Renal pelvis (tissue), 12 donors: ENCODE results near the gene RCHY1. TPM values are rescaled to one million over a fixed set of nuclear protein-coding genes. Genes with fewer than 3 reads are reported as not detected.
"Not testable (repeated sequence)": the region's sequence is repeated elsewhere in the genome, so short reads cannot be mapped to it uniquely, and the experiment has no call there.

Source experiments
- DNase-seq: peaks from one replicate; pipeline ENCODE4 v3.0.0-alpha.2; 2013
- long read RNA-seq, 16 experiments: transcript quantifications; one replicate each; lab custom pipeline, GENCODE V29; 2026
- polyA plus RNA-seq, 3 donors: library from polyadenylated mRNA; unstranded; fragments of 120-200 nt; gene quantifications; one replicate each; pipeline ENCODE4 v1.2.1, GENCODE V29; 2013; ENCODE audit not compliant: insufficient read length in 3 of 3

RCHY1 gene
- polyA plus RNA-seq = 10 to 100 TPM; 46.0 to 50.9 (median 46.2) TPM
- long read RNA-seq, donor 1, full-length matches to known transcripts = 16 of 22 reads
- long read RNA-seq, donor 1, partial matches to known transcripts = 6 of 22 reads
- long read RNA-seq, donor 1, other reads (novel, unspliced or antisense) = 0 of 22 reads
- long read RNA-seq, donor 2, full-length matches to known transcripts = 37 of 37 reads
- long read RNA-seq, donor 2, partial matches to known transcripts = 0 of 37 reads
- long read RNA-seq, donor 2, other reads (novel, unspliced or antisense) = 0 of 37 reads
- long read RNA-seq, donor 3, full-length matches to known transcripts = 29 of 29 reads
- long read RNA-seq, donor 3, partial matches to known transcripts = 0 of 29 reads
- long read RNA-seq, donor 3, other reads (novel, unspliced or antisense) = 0 of 29 reads
- long read RNA-seq, donor 4, full-length matches to known transcripts = 25 of 25 reads
- long read RNA-seq, donor 4, partial matches to known transcripts = 0 of 25 reads
- long read RNA-seq, donor 4, other reads (novel, unspliced or antisense) = 0 of 25 reads
- long read RNA-seq, donor 5, full-length matches to known transcripts = 8 of 8 reads
- long read RNA-seq, donor 5, partial matches to known transcripts = 0 of 8 reads
- long read RNA-seq, donor 5, other reads (novel, unspliced or antisense) = 0 of 8 reads
- long read RNA-seq, donor 6, full-length matches to known transcripts = 43 of 88 reads
- long read RNA-seq, donor 6, partial matches to known transcripts = 40 of 88 reads
- long read RNA-seq, donor 6, other reads (novel, unspliced or antisense) = 5 of 88 reads
- long read RNA-seq, donor 7, full-length matches to known transcripts = 22 of 22 reads
- long read RNA-seq, donor 7, partial matches to known transcripts = 0 of 22 reads
- long read RNA-seq, donor 7, other reads (novel, unspliced or antisense) = 0 of 22 reads
- long read RNA-seq, donor 8, full-length matches to known transcripts = 11 of 11 reads
- long read RNA-seq, donor 8, partial matches to known transcripts = 0 of 11 reads
- long read RNA-seq, donor 8, other reads (novel, unspliced or antisense) = 0 of 11 reads
- long read RNA-seq, donor 9, full-length matches to known transcripts = 19 of 19 reads
- long read RNA-seq, donor 9, partial matches to known transcripts = 0 of 19 reads
- long read RNA-seq, donor 9, other reads (novel, unspliced or antisense) = 0 of 19 reads
- long read RNA-seq, donor 10, full-length matches to known transcripts = 21 of 21 reads
- long read RNA-seq, donor 10, partial matches to known transcripts = 0 of 21 reads
- long read RNA-seq, donor 10, other reads (novel, unspliced or antisense) = 0 of 21 reads
- long read RNA-seq, donor 11, full-length matches to known transcripts = 9 of 9 reads
- long read RNA-seq, donor 11, partial matches to known transcripts = 0 of 9 reads
- long read RNA-seq, donor 11, other reads (novel, unspliced or antisense) = 0 of 9 reads
- long read RNA-seq, donor 12, full-length matches to known transcripts = 14 of 24 reads
- long read RNA-seq, donor 12, partial matches to known transcripts = 10 of 24 reads
- long read RNA-seq, donor 12, other reads (novel, unspliced or antisense) = 0 of 24 reads
- long read RNA-seq, donor 13, full-length matches to known transcripts = 11 of 27 reads
- long read RNA-seq, donor 13, partial matches to known transcripts = 16 of 27 reads
- long read RNA-seq, donor 13, other reads (novel, unspliced or antisense) = 0 of 27 reads
- long read RNA-seq, donor 14, full-length matches to known transcripts = 16 of 31 reads
- long read RNA-seq, donor 14, partial matches to known transcripts = 15 of 31 reads
- long read RNA-seq, donor 14, other reads (novel, unspliced or antisense) = 0 of 31 reads
- long read RNA-seq, donor 15, full-length matches to known transcripts = 31 of 31 reads
- long read RNA-seq, donor 15, partial matches to known transcripts = 0 of 31 reads
- long read RNA-seq, donor 15, other reads (novel, unspliced or antisense) = 0 of 31 reads
- long read RNA-seq, donor 16, full-length matches to known transcripts = 18 of 18 reads
- long read RNA-seq, donor 16, partial matches to known transcripts = 0 of 18 reads
- long read RNA-seq, donor 16, other reads (novel, unspliced or antisense) = 0 of 18 reads

DNA sequence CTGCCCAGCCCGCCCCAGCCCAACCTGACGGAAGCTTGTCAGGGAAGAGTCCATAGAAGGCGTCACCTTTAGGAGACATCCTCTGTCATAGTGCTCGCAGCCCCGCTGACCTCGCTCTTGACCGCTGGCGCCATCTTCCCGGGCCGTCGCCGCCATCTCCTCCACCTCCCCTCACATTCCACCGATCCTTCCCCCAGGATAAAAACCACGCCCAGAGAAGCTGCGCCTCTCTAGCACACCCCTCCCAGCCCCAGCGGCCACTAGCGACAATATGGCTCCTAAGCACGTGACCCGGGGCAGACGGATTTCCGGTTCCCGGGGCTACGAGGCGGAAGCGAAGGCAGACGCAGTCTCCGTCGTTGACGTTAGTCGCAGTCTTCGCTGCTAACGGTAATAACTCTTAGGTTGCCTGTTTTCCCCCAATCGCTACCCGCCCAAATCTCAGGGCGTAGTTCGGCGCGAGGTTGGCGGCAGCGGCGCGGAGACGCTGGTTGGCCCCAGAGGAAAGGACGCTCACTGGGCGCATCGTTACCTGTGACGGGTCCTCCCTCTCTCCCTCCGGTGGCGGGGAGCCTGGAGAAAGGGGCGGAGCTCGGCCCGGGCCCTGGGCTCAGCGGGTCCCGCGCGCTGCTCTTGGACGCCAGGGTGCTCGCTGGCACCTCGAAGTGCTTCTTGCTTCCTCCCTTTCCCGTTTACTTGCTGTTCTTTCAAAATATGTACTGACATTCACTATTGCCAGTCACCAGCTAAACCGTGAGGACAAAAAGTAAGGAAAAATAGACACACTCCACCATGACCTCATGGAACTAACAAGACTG lies at the start of gene RCHY1, which contains the start of gene THAP6:
Gene RCHY1 (minus strand): TSS at position 273 of the 818 bp plus-strand sequence. CDS start 117 bp downstream, at position 156.
Gene THAP6 (plus strand): TSS at position 343 of the 818 bp plus-strand sequence. CDS start 980 bp downstream, outside the sequence.
- peak; percentile 97 for DNase-seq

- DNase-seq = no peak
Measured at GRCh38 chr4:75561789-75562188, 47.6 kb upstream of the RCHY1 start.

GRCh38 chr4:75557696-75558095 lies 43.5 kb upstream of the RCHY1 start:
- DNase-seq = no peak

DNA sequence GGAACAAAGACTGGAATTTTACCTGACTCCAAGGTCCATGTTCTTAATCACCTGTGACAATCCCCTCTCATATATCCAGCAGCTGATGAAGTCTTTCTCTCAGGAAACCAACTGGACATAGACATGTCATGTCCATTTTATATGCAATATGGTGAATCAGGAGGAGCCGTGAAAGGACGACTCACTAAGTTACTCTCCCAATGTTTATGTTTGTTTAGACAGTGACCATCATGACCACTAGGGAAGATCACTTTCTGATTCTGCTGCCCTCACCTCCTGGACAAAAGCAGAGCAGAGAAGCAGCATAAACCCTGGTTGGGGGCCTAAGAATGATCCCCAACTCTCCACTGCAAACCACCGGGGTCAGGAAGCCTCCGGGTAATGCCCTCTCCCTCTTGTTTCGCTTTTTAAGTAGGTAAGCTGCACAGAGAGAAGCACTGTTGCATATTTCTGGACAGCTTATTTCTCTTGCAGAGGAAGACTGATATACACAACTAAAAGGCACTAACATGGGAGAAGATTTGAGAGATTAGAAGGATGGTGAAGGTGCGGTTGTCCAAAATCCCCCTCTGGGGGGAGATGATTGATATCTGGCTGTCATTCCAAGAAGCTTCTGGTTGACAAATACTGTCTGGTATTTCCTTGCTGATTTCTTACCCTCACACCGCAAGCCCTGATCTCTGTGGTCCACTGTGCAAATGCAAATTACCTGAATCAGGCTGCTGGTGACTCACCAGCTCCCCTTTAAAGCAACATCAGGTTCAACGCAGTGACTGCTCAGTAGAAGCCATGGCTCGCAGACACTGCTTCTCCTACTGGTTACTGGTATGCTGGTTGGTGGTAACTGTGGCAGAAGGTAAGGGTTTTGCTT lies 41.3 kb upstream of the RCHY1 start, which contains the start of gene ODAPH:
Gene ODAPH (plus strand): TSS at position 773 of the 871 bp plus-strand sequence. CDS start 17 bp downstream, at position 790.
- no peak for DNase-seq

GRCh38 chr4:75552452-75552851 lies 38.2 kb upstream of the RCHY1 start:
- no peak for DNase-seq

DNA sequence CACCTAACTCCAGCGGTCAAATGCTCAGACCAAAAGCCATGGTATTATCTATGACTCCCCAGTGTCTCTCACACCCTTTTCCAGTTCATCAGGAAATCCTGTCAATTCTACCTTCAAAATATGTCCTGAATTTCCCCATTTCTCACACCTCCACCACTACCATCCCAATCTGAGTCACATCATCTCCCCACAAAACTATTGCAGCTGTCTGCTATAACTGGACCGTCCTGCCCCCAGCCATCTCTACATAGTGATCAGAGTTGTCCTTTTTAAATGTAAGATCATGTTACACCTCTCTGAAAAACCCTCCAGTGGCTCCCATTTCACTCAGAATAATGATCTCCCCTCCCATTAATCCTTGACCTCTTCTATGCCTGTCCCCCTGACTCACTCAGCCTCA lies 34.8 kb upstream of the RCHY1 start:
- DNase-seq = no peak

GRCh38 chr4:75547647-75548387 lies 33.6 kb upstream of the RCHY1 start:
- DNase-seq = peak; percentile 19

- DNase-seq = no peak
Measured at GRCh38 chr4:75545526-75545925, 31.3 kb upstream of the RCHY1 start.

DNA sequence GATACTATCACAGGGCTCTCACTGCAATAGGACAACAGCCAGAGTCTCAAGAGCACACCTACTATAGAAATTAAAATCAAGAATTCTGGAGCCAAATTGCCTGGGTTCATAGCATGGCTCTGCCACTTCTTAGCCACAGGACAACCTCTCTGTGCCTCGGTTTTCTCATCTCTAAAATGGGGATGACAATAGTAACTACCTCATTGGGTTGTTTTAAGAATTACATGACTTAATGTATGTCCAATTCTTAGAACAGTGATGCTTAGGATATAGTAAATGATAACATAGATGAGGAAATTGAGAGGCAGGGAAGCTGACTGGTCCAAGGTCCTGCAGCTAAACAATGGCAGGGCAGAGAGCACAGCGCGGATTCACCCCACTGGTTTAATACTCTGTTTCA lies 30.7 kb upstream of the RCHY1 start:
- DNase-seq = no peak

DNA sequence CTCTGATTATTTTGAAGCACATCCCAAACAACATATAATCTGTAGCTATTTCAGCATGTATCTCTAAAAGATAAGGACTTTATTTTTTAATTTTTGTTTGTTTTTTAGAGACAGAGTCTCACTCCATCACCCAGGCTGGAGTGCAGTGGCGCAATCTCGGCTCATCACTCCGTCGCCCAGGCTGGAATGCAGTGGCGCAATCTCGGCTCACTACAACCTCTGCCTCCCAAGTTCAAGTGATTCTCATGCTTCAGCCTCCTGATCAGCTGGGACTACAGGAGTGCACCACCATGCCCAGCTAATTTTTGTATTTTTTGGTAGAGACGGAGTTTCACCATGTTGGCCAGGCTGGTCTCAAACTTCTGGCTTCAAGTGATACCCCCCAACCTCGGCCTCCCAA lies 30.0 kb upstream of the RCHY1 start:
- not testable (repeated sequence) for DNase-seq

GRCh38 chr4:75542824-75543223 lies 28.6 kb upstream of the RCHY1 start:
- DNase-seq = no peak

DNA sequence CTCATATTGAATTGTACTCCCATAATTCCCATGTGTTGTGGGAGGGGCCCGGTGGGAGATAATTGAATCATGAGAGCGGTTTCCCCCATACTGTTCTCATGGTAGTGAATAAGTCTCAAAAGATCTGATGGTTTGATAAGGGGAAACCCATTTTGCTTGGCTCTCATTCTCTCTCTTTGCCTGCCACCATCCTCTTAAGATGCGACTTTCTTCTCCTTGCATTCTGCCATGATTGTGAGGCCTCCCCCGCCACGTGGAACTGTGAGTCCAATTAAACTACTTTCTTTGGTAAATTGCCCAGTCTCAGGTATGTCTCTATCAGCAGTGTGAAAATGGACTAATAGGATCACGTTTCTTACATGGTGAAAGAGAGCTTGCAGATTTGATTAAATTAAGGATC lies 23.1 kb upstream of the RCHY1 start:
- not testable (repeated sequence) for DNase-seq

- DNase-seq = not testable (repeated sequence)
Measured at GRCh38 chr4:75533926-75534325, 19.7 kb upstream of the RCHY1 start.

- not testable (repeated sequence) for DNase-seq
Measured at GRCh38 chr4:75533339-75533887, 19.2 kb upstream of the RCHY1 start.

GRCh38 chr4:75531536-75532143 lies 17.4 kb upstream of the RCHY1 start:
- not testable (repeated sequence) for DNase-seq
